GM23248 (cell line): ENCODE results near the gene ATP10A.

Source experiments
- EZH2 ChIP-seq: fragments of 200-600 bp; sonication (generic); IDR thresholded peaks from 2 replicates; pipeline ENCODE4 v1.6.1; 2018; ENCODE audit warnings: antibody characterized with exemption, mild to moderate bottlenecking; ENCODE audit not compliant: insufficient read depth, poor library complexity, severe bottlenecking
- EZH2phosphoT487 ChIP-seq: fragments of 200-600 bp; sonication (generic); IDR thresholded peaks from 2 replicates; pipeline ENCODE4 v1.6.1; 2018; ENCODE audit warnings: antibody characterized with exemption, moderate library complexity, mild to moderate bottlenecking, low read depth; ENCODE audit not compliant: insufficient read depth

- TF ChIP-seq EZH2 (no peak), EZH2phosphoT487 (no peak)
Observed at GRCh38 chr15:25668901-25669300, 194.2 kb downstream of the ATP10A start.
